RPMI8226 (cell line): ENCODE results near the gene CXXC1.
"Not testable (repeated sequence)": the region's sequence is repeated elsewhere in the genome, so short reads cannot be mapped to it uniquely, and the experiment has no call there.

Source experiments
- DNase-seq: peaks from one replicate; pipeline ENCODE4 v3.0.0-alpha.2; 2015

Gene CXXC1

DNA sequence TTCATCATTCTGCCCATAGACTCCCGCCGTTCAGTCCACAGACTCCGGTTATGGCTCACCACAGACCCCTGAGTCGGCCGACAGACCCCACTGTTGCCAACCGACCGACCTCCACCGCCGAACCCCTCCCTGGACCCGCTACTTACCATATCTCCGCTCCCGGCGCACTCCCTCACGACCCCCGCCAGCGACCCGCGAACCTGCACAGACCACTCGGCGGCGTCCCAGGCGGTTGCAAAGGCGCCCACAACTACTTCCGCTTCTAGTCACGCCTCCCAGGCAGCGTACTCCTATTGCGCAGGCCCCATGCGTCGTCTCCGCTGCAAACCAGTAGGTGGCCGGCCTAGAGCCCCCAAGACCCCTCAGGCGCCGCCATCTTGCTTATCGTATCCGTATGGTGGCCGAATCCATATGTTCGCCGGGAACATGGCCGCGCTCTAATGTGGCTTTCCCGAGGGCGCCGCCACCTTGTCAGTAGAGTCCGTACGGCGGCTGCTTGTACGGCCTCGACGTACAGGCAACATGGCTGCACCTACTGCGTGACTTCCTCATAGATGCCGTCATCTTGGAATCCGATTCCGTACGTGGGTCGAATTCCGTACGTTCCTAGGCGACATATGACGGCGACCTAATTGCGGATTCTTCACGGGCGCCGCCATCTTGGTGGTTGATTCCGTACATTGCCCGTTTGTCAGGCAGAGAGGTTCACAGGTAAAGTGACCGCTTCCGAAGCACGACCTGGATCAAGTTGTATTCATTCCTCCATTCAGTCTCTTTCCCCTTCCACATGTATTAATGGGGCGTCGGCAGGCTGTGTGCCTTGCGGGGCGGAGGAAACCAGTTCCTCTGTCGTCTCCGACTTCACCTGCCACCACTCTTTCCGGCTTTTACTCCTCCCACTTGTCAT is at the start of gene CXXC1:
TSS of gene CXXC1 (minus strand) at position 252 of the 907 bp plus-strand sequence. CDS start at position 149, 103 bp downstream.
- peak; percentile 100 for DNase-seq

DNA sequence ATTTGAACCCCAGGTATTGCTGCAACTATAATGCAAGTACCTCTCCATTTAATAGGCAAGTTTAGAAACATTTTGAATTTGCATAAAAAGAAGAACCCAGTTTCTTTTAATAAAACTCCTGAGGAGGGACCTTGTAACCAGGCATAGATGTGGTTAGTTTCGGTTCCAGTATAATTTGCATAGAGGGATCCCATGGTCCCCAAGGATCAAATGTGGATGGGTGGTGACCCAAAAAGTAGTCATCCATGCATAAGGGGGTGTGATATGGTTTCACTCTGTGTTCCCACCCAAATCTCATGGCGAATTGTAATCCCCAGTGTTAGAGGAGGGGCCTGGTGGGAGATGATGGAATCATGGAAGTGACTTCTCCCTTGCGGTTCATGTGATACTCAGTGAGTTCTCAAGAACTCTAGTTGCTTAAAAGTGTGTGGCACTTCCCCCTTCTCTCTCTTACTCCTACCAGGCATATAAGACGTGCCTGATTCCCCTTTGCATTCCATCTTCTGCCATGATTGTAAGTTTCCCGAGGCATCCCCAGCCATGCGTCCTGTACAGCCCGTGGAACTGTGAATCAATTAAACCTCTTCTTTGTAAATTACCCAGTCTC is 47.2 kb upstream of the CXXC1 start:
- no peak for DNase-seq

DNA sequence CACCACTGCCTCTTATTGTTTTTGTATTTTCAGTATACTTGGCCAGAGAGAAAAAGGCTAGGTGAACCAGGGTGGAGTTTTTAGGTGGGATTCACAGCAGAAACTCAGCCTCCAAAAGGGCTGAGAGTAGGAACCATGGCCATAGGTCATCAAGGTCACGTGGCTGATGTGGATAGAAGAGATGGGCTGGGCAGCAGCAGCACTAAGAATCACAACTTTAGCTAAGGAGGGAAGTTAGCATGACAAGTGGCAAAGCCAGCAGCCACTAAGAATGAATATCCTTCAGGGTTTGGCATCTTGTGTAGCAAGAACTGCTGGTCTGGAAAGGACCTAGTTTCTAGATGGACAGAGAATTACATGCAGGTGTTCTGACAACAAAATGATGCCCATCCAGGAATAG is 44.2 kb upstream of the CXXC1 start:
- no peak for DNase-seq

DNA sequence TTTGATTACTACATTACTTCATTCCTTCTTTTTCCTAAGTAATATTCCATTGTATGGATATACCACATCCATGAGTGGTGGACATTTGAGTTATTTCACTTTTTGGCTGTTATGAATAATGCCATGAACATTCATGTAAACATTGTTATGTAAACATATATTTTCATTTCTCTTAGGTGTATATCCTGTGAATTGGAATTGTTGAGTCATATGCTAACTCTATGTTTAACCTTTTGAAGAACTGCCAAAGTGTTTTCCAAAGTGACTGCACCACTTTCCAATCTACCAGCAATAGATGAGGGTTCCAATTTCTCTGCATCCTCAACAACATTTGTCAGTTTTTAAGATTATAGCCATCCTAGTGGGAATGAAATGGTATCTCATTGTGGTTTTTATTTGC is 42.7 kb upstream of the CXXC1 start:
- no peak for DNase-seq

DNA sequence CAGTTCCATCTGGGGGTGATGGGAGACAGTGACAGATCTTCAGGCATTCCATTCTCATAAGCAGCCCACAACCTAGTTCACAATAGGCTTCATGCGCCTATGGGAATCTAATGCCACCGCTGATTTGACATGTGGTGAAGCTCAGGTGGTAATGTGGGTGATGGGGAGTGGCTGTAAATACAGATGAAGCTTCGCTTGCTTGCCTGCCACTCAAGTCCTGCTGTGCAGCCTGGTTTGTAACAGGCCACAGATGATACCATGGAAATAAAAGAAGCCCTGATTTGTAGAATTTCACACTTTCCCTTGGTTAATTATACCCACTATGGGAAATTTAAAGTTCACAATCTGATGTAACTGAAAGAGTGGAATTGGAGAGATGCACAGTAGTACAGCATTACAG is 40.5 kb upstream of the CXXC1 start:
- no peak for DNase-seq

DNA sequence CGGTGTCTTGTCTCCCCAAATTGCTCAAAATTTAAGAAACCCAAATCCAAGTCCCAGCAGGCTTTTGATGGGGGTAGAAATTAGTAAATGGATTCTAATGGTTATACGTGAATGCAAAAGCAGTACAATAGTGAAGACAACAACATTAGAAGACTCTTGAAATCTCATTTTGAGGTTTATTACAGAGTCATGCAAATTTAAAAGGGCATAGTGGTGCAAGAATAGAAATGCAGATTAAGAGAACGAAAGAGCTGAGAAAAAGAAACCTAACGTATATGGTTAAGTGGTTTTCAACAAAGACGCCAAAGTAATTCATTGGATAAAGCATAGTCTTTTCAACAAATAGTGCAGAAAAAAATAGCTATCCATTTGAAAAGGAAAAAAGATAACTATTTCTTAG is 33.2 kb upstream of the CXXC1 start:
- DNase-seq: no peak

DNA sequence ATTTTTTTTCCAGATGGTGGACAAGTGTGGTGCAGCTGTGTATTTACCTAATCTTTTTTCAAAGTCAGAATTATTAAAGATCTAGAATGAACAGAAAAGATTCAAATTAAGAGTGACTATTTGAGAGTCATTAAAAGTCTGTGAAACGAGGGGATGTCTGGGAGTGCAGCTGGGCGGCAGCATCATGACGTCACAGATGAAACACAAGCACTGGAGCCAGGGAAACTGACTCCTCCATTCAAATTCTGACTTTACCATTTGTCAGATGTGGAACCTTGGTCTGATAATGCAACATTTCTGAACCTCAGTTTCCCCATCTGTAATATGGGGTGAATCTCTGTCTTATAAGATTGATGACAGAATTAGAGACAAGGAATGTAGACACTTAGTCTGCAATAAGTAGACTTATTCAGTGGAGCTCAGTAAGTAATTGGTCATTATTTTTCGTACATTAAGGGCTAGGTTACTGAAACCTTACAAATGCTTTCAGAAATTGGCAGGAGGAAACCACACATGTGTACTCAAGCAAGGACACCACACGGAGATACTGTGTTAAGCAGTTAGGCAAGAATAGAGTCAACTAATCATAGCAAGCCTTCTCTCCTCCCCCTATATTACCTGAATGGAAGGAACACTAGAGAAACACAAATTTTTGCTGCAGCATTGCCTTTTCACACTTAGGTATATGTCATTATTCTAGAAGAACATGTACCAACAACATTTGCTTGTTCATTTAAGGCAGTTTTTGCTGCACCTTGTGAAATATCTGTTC is 27.8 kb upstream of the CXXC1 start:
- no peak for DNase-seq

DNA sequence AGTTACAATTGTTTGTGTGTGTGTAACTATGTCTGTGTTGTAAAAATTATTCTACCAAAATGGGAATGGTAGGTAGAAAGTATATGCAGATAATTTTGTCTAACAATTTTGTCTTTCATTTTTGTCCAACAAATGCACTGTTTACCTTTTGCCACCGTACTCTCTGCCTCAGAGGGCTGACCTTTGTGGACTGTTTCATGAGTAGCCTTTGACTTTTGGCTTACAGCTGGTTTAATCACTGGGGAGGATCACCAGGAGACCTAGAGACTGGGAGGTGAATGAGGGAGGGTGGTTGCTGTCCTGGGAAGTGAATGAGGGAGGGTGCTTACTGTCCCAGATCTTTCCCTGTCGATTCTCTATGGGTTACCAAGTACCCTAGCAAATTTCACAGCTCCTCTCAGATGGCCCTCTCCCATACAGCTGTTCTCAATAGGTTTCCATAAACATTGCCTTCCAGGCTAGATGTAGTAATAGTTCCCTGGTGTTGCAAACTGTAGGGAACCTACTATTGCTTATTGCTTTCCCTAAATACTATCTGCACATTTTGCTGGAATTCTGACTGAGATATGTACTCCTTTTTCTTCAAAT is 26.5 kb upstream of the CXXC1 start:
- no peak for DNase-seq

DNA sequence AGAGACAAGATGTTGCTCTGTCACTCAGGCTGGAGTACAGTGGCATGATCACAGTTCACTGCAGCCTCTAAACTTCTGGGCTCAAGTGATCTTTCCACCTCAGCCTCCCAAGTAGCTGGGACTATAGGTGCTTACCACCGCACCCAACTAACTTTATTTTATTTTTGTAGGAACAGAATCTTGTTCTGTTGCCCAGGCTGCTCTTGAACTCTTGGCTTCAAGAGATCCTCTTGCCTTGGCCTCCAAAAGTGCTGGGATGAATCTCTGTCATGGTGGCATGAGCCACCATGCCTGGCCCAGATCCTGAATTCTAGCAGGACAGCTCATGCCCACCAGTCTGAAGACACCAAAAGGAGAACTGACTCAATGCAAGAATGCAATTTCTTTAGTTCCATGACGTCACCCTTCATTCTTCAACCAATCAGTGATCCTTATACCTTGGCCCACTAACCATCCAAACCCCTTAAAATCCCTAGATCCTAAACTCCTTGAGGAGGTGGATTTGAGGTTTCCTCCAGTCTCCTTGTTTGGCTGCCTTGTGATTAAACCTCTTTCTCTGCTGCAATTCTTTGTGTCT is 25.6 kb upstream of the CXXC1 start:
- DNase-seq: peak; percentile 35

DNA sequence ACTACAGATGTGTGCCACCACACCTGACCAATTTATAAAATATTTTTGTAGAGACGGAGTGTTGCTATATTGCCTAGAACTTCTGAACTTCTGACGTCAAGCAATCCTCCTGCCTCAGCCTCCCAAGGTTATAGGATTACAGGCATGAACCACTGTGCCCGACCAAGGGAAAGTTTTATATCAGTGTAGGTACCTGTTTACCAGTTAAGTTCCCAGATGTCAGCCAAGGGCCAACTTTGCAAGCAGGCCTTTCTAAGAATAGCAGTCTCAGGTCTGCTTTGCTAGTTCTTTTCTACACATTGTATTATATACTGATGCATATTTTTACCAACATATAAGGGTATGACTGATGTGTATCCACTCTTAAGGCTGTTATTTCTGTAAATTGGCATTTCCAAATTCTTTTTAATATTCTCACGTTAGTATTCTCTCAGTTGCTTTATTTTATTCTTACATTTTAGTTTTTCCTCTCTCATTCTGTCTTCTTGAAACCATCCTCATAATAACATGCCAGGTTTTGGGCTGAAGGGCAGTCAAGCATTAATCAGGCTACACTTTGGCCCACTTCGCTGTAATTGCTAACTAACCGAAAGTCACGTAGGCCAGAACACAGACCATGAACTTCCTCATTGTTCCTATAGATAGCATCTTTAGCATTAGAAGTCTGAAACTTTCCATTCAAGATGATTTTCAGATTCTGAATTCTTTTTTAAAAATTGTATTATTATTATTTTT is 25.0 kb upstream of the CXXC1 start:
- peak; percentile 73 for DNase-seq

DNA sequence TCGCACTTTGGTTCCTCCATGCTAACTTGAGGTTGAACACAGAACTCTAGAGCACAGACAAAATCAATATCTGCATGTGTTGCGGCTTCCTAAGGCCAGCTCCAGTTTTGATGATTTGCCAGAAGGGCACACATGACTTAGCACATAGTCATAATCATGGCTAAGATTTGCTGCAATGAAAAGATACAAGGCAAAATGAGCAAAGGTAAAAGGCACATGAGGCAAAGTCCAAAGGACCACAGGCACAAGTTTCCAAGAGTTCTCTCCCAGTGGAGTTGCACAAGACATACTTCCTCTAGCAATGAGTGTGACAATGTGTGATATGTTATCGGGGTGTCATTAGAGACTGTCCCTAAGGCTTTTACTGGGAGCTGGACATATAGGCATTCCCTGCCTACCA is 24.2 kb upstream of the CXXC1 start:
- DNase-seq: no peak

DNA sequence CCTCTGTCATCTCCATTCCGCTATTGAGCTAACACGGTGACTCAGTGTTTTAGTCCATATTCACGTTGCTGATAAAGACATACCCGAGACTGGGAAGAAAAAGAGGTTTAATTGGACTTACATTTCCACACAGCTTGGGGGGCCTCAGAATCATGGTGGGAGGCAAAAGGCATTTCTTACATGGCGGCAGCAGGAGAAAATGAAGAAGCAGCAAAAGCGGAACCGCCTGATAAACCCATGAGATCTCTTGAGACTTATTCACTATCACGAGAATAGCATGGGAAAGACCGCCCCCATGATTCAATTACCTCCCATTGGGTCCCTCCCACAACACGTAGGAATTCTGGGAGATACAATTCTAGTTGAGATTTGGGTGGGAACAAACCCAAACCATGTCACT is 22.6 kb upstream of the CXXC1 start:
- DNase-seq: no peak

DNA sequence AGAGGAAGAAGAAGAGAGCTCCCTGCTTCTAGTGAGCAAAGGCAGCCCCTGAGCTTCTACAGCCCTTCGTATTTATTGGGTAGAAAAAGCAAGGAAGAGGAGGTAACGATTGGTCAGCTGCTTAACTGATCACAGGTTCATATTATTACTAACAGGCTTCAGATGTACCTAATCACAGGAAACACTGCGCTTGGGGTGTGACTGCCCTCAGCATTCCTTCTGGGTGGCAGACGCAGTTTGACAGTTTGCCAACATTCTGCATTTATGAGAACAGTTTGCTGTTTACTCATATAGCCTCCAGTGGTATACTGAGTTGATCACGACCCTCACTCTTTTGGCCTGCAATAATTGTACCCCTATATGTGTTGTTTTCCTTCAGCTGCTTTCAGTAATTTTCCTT is 21.4 kb upstream of the CXXC1 start:
- DNase-seq: not testable (repeated sequence)

DNA sequence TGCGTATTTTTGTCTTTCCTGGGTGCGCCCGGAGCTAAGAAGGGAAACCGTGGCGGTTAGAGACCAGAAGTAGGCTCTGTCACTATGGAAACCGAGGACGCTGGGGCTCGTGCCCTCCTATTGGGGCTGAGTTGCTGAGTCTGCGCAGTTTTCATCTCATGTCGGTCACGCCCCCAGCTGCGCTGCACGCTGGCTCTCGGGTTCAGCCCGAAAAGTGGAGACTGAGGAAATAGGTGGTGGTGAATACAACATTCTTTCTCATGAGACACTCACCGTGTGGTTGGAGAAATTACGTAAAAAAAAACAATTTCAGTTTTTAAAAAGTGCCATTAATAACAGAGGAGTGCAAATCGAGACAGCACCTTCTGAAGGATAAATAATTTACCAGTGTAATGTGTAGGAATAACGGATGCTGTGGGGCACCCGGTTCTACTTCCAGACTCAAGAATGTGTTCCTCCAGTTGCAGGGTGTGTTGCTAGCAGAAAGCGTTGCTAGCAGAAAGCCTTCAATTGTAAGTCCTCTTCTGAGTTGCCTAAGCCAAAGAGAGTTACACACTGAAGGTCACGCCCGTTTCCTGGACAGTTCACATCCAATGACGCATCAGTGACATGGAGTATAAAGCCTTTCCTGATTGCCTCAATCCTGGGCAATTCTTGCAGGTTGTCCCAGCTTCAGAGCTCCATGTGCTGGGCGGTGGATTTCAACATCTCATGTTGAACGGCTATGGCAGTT is 20.4 kb upstream of the CXXC1 start:
- DNase-seq: peak; percentile 98

DNA sequence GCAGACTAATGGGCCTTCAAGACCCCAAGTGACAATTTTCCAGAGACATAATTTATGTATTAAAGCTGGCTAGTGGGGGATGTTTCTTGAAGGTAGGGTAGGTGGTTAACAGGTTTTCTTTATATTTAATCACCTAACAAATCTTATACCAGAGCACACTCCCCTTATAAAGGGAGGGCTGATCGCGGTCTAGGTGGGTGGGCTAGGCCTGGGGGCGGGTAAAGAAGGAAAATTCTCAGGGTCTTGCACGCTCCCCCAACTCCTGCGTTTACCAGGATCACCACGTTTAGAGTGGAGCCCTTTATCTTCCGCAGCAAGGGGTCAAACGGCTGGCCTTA is 19.9 kb upstream of the CXXC1 start:
- DNase-seq: no peak

DNA sequence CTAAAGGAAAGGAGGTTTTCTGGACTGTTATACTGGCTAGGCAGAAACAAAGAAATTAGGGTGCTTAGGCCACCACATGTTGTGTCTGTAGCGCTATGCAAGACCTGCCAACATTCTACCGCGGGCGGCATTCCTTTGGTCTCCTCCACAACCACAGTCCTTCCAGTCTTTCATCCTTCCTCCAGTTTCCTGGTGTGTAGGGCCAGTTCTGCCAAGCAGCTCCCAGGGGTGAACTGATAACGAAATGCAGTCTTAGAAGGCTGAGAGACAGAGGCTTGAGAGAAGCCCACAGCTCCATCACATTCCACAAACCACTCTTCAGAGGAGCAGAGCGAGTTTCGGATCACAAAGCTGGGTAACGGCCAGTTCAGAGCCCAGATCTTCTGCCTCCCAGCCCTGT is 19.5 kb upstream of the CXXC1 start:
- no peak for DNase-seq

DNA sequence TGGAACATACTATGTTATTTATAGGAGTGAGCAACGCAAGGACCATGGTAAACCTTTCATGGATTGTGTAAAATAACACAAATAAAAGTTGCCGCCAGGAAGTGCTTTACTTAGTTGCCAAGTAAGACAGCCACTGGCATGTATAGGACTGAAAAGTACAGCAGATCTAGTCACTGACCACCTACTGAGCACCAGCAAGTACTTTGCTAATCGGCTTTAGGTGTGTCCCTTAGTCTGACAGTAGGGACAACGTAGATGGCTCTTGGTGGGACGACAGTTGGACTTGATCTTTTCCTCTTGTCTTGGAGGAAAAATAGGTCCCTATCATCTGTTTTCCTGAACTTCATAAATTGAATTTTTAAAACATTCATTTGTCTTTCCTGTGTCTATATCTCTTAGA is 13.6 kb upstream of the CXXC1 start:
- no peak for DNase-seq

DNA sequence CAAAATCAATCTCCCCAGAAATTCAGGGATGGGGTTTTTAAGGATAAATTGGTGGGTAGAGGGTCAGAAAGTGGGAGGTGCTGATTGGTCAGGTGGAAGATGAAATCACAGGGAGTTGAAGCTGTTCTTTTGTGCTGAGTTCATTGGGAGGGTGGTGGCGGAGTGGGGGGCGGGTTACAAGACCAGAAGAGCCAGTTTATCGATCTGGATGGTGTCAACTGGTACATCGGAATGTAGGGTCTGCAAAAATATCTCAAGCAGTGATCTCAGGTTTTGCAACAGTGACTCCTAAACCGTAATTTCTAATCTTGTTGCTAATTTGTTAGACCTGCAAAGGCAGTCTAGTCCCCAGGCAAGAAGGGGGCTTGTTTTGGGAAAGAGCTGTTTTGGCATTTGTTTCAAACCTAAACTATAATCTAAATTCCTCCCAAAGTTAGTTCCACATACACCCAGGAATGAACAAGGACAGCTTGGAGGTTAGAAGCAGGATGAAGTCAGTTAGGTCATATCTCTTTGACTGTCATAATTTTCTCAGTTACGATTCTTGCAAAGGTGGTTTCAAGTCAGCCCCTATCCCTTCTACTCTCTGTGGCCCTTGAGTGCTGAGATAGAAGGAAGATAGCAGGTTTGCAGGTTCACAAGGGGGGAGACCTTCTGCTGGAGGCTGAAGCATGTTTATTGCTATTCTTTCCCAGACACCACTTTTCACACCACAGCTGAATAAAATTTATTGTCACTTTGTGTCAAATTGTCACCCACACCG is 12.3 kb upstream of the CXXC1 start:
- no peak for DNase-seq

DNA sequence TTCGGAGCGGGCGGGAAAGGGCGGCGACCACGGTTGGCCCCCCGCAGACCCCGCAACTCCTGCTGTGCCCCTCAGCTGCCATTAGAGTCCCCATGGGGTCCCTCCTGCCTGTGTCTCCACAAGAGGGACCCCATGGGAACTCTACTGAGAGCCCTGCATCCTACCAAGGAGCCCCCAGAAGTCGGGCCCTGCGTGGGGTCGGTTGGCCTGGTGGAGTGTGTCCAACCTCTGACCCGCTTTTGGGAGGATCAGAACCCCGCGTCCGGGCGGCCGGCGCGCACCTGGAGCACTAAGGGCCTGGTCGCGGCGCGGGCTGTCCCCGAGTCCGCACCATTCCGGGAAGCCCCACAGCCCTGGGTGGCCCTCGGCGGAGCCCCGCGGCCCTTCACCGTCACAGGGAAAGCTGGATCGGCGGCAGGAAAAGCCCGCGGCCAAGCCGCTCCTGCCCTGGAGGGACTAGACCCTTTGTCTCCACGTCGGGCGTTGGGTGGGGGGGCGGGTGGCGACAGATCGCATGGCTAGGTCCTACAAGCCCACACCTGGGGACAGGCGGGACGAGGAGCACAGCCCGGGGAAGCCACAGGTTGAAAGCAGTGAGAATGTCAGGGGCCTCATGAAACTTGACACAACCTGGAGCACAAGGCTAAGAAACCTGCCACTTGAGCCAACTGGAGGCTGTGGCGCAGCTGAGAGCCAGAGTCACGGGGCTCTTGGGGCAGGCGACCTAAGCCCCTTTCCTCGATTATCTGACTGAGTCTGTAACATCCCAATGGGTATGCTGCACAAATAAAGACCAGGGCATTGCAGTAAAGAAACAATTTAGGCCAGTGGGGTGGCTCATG is 11.2 kb upstream of the CXXC1 start:
- DNase-seq: no peak
